Right lung (tissue), 10 donors: Measurements from ENCODE around the gene NPIPB6. TPM values are rescaled to one million over a fixed set of nuclear protein-coding genes. Genes with fewer than 3 reads are reported as not detected.
"Not testable (repeated sequence)": the region's sequence is repeated elsewhere in the genome, so short reads cannot be mapped to it uniquely, and the experiment has no call there.

Source experiments
- DNase-seq, 2 donors: peaks; one replicate each; pipeline ENCODE4 v3.0.0-alpha.2; 2013
- long read RNA-seq, 8 donors: transcript quantifications; one replicate each; lab custom pipeline, GENCODE V29; 2026
- polyA plus RNA-seq, 5 donors: library from polyadenylated mRNA; unstranded; fragments of 120-200 nt; gene quantifications; one replicate each; pipeline versions ENCODE4 v1.2.1 to v1.2.3, GENCODE V29; 2013; ENCODE audit warnings: inconsistent platforms in 1 of 5, low replicate concordance in 1 of 5; ENCODE audit not compliant: insufficient read length in 5 of 5, insufficient read depth in 1 of 5

The NPIPB6 gene
- 1 to 10 TPM in 4 of 5 donors, under 1 TPM in 1; 0.72 to 2.6 (median 2.2) TPM for polyA plus RNA-seq
- long read RNA-seq, donor 1: 0 reads
- long read RNA-seq, donor 2: 0 reads
- long read RNA-seq, donor 3: 0 reads
- long read RNA-seq, donor 4: 0 reads
- long read RNA-seq, donor 5: 0 reads
- long read RNA-seq, donor 6: 0 reads
- long read RNA-seq, donor 7: 0 reads
- long read RNA-seq, donor 8: 0 reads

DNA sequence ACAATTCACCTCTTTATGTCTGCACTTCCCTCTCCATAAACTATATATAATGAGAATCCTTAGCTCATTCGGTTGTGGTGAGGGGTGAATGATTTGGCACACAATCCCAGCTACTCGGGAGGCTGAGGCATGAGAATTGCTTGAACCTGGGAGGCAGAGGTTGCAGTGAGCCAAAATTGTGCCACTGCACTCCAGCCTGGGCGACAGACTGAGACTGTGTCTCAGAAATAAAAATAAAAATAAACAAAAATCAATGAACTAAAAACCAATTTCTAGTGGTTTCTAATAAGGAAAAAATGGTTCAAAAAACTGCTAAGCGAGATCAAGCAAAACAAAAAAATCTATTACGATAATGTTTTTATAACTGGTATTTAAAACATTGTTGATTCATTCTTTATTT, at the start of gene NPIPB6:
NPIPB6 (minus strand) TSS at position 101 of the 400 bp plus-strand sequence. CDS start 686 bp downstream, outside the sequence.
- not testable (repeated sequence) for DNase-seq

- DNase-seq: not testable (repeated sequence)
Measured at GRCh38 chr16:28403220-28404072, 40.1 kb upstream of the NPIPB6 start, which contains the start of gene EIF3CL. Gene EIF3CL, minus strand, starts transcription at chr16:28403841. Its CDS starts 223 bp downstream, at chr16:28403618.

DNA sequence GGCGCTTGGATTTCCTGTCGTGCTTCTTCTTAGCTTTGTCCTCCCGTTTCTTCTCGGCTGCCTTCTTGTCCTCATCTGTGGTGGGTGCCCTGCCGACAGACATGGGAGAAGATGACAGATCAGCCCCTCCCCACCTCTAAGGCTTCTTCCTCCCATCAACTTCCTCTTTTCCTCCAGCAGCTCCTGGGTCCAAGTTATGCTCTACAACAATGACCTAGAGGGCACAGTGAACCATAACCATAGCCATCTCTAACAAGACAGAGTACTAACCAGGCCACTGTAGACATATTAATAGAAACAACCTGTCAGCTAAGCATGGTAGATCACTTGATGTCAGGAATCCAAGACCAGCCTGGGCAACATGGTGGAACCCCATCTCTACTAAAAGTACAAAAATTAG, 28.7 kb upstream of the NPIPB6 start:
- DNase-seq: not testable (repeated sequence)

GRCh38 chr16:28382177-28382867, 19.0 kb upstream of the NPIPB6 start:
- DNase-seq: not testable (repeated sequence)

GRCh38 chr16:28377822-28378221, 14.5 kb upstream of the NPIPB6 start:
- DNase-seq: not testable (repeated sequence)

DNA sequence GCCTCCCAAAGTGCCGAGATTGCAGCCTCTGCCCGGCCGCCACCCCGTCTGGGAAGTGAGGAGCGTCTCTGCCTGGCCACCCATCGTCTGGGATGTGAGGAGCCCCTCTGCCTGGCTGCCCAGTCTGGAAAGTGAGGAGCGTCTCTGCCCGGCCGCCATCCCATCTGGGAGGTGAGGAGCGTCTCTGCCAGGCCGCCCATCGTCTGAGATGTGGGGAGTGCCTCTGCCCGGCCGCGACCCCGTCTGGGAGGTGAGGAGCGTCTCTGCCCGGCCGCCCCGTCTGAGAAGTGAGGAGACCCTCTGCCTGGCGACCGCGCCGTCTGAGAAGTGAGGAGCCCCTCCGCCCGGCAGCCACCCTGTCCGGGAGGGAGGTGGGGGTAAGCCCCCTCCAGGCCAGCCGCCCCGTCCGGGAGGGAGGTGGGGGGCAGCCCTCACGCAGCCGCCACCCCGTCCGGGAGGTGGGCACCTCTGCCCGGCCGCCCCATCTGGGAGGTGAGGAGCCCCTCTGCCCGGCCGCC, 13.9 kb upstream of the NPIPB6 start:
- not testable (repeated sequence) for DNase-seq

GRCh38 chr16:28375115-28375514, 11.8 kb upstream of the NPIPB6 start:
- not testable (repeated sequence) for DNase-seq

- DNase-seq: not testable (repeated sequence)
Measured at GRCh38 chr16:28374281-28374680, 11.0 kb upstream of the NPIPB6 start.

DNA sequence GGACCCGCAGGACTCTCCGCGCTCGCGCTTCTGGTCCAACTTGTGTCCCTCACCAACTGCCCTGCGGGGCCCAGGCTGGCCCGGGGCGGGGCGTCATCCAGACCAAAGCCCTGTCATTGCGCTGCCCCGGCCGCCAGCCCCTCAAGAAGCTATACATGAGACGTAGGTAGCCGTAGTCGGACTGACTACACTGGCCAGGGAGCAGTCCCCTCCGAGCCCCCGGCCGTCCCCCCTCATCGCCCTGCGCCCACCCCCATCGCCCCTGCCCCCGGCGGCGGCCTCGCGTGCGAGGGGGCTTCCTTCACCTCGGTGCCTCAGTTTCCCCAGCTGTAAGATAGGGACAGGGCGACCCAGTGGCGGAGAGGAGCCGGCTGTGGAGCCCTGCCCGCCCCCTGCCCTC, 4.6 kb upstream of the NPIPB6 start:
- DNase-seq: not testable (repeated sequence)

- not testable (repeated sequence) for DNase-seq
Measured at GRCh38 chr16:28364268-28365173, 1.2 kb upstream of the NPIPB6 start.

GRCh38 chr16:28362600-28362999, 708 bp downstream of the NPIPB6 start:
- DNase-seq: not testable (repeated sequence)

DNA sequence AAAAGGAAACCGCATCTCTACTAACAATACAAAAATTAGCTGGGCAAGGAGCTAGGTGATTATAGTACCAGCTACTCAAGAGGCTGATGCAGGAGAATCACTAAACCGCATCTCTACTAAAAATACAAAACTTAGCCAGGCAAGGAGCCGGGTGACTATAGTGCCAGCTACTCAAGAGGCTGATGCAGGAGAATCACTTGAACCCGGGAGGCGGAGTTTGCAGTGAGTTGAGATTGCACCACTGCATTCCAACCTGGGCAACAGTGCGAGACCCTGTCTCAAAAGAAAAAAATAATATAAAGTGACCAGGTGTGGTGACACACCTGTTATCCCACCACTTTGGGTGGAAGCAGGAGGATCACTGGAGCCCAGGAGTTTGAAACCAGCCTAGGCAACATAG, 25.1 kb downstream of the NPIPB6 start:
- not testable (repeated sequence) for DNase-seq

GRCh38 chr16:28336940-28337710, 26.2 kb downstream of the NPIPB6 start:
- not testable (repeated sequence) for DNase-seq

DNA sequence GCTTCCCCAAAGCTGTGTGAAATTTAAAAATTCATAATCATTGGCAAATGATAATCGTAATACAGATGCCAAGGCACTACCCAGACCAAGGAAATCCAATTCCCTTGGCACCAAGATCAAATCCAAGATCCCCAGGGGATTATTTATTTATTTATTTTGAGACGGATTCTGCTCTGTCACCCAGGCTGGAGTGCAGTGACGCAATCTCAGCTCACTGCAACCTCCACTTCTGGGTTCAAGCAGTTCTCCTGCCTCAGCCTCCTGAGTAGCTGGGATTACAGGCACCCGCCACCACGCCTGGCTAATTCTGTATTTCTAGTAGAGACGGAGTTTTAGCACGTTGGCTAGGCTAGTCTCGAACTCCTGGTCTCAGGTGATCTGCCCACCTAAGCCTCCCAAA, 27.6 kb downstream of the NPIPB6 start:
- not testable (repeated sequence) for DNase-seq

- DNase-seq: not testable (repeated sequence)
Measured at GRCh38 chr16:28332632-28333031, 30.7 kb downstream of the NPIPB6 start.

DNA sequence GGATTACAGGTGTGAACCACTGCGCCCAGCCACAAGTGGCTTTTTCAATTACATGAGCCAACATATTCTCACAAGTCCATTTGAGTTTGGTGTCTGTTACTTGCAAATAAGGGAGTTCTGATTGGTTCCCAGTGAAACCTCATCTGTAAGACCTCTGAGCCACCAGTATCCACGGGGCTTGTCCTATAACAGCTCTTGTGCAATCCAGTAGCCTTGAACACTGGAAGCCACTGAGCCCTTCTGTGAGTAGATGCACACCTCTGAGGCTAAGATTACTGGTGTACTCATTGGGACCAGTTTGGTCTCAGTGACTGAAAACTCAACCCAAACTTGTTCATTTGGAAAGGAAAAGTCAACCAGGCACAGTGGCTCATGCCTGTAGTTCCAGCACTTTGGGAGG, 32.3 kb downstream of the NPIPB6 start:
- DNase-seq: not testable (repeated sequence)

DNA sequence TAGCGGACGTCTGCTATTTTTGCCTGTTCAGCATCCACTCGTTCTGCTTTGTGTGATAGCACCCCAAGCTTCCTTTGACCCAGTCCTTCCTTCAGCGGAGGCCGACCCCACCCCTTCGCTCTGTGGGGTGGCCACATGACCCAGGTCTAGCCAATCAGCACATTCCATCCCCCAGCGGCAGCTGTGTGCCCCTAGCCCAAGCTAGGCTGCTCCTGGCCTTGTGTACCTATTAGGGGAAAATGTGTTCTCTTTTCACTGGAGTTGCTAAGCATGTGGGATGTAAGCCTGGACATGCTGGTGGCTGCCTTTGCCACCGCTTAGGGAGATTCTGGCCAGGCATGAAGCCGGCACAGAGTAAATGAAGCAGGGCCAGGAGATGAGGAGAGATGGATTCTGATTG, 33.1 kb downstream of the NPIPB6 start:
- DNase-seq: not testable (repeated sequence)

DNA sequence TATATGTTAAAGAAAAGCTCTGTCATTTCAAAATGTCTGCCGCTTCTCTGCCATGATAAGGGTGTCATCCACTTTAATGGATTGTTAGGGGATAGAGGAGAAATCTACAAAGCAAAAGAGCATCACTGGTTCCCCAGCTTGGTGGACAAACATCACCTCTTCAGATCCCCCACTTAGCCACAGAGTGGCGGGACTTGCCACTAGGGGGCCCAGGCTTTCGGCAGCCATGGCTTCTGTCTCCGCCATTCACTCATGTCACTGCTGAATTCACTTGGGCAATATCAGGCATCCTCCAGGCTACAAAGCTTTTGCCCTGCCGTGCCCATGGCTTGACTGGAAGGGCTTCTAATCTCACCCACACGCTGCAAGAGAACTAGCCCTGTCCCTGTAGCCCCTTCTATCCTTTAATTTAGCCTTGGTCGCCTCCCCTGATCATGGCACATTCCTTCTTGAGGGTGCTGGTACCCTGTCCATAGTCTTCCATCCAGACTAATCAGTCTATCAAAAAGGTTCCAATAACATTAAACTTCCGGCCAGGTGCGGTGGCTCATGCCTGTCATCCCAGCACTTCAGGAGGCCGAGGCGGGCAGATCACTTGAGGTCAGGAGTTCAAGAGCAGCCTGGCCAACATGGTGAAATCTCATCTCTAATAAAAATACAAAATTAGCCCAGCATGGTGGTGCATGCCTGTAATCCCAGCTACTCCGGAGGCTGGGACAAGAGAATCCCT, 36.3 kb downstream of the NPIPB6 start:
- DNase-seq: no peak

- no peak for DNase-seq
Measured at GRCh38 chr16:28324887-28325279, 38.4 kb downstream of the NPIPB6 start.
